GM21576 (cell line): ENCODE results near the gene BFAR.
"Not testable (repeated sequence)": the region's sequence is repeated elsewhere in the genome, so short reads cannot be mapped to it uniquely, and the experiment has no call there.

Experiments used
- ATAC-seq: cut with Tn5 transposase; IDR thresholded peaks from one replicate; pipeline ENCODE4 v1.9.1; 2021; ENCODE audit warnings: mild to moderate bottlenecking, moderate library complexity; ENCODE audit not compliant: unreplicated experiment

The BFAR gene

GRCh38 chr16:14632693-14633569 lies at the start of gene BFAR:
TSS of gene BFAR (plus strand) at chr16:14632951. CDS start at chr16:14644347, 11,396 bp downstream.
- ATAC-seq, result peak; percentile 67

DNA sequence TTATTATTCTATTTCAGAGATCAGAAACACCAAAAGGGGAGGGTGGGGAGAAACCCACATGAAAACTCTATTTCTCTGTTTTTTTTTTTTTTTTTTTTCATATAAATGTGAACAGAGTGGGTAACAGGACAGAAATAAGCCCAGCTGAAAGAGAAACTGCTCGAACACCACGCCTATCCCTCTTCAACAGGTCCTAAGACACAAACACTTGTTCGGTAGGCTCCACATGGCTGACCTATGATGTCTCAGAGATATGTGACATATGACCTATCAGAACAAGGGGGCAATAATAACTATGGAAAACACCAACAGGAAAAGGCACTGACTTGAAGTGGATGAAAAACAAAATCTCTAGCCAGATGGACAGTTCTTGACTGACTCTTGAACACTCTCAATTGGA lies 47.5 kb upstream of the BFAR start:
- ATAC-seq, result no peak

DNA sequence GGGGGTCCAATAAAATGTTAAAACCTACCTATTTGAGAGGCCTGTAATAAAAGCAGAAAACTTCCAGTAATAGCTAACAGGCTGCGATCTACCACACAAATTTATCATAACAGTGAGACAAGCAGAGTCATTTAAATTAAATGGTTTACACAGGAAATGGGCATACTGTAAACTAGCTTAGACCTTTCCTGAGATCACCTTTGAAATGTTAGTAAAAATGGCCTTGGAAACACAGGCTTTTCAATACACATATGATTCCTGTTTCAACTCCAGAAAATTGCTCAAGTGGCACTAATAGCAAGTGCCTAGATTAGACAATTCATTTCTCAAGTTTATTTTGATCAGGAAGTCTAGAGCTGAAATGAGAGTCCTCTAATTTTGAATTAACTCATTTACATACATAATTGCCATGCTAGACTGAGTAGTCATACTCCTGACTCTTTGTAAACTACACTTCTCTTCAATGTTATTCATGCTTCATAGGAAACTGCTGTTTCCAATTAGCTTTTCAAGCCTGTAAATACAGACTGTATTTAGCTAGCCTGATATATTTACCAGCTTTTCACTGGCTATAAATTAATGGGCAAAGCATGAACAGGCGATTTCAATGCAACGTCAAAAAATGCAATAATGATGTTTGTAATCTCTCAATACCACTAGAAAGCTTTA lies 46.0 kb upstream of the BFAR start:
- no peak for ATAC-seq

DNA sequence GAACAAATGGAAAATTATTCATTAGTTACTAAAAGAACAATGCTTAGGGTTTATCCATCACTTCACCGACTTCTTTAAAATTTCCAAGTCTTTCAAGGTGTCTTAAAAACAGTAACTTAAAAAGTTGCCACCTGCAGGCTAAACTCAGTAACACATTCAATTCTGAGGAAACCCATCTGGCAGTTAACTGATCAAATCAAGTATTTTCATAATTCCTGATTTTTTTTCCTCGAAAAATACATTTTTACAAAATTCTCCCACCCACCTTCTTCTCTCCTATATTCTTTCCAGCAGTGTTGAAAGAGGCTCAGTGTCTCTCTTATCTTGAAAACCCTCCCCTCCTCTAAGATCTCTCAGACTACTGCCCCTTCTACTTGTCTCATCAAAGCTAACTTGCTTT lies 32.6 kb upstream of the BFAR start:
- no peak for ATAC-seq

GRCh38 chr16:14602443-14602963 lies 30.2 kb upstream of the BFAR start:
- ATAC-seq, result no peak

- ATAC-seq, result peak; percentile 36
These were observed 26.6 kb upstream of the BFAR start for GRCh38 chr16:14606102-14606501.

- peak; percentile 57 for ATAC-seq
These were observed 24.6 kb upstream of the BFAR start for GRCh38 chr16:14608111-14608566.

GRCh38 chr16:14608604-14609003 lies 24.1 kb upstream of the BFAR start:
- no peak for ATAC-seq

- no peak for ATAC-seq
These were observed 23.0 kb upstream of the BFAR start for GRCh38 chr16:14609716-14610115.

DNA sequence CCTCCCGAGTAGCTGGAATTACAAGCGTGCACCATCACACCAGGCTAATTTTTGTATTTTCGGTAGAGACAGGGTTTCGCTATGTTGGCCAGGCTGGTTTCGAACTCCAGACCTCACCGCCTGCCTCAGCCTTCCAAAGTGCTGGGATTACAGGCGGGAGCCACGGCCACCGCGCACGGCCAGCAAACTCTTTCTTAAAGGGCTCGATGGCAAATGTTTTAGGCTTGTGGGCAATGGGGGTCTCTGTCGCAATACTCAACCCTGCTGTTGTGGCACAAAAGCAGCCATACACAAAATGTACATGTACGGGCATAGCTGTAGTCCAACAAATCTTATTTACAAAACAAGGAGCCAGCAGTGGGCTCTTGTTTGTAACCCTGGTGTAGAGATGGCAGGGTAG lies 21.1 kb upstream of the BFAR start:
- ATAC-seq, result no peak

- ATAC-seq, result no peak
These were observed 18.8 kb upstream of the BFAR start for GRCh38 chr16:14613991-14614390.

DNA sequence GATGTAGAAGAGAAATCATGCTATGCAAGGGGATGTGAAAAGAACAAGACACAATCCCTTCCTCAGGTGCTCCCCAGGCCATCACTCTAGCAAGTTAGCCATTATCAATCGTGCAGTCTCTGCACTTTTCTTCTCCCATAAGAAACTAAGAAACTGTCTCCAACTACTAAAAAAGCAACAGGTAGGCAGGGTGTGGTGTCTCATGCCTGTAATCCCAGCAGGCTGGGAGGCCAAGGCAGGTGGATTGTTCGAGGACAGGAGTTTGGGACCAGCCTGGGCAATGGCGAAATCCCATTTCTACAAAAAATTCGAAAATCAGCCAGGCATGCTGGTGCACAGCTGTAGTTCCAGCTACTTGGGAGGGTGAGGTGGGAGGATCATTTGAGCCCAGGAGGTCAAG lies 16.5 kb upstream of the BFAR start:
- no peak for ATAC-seq

DNA sequence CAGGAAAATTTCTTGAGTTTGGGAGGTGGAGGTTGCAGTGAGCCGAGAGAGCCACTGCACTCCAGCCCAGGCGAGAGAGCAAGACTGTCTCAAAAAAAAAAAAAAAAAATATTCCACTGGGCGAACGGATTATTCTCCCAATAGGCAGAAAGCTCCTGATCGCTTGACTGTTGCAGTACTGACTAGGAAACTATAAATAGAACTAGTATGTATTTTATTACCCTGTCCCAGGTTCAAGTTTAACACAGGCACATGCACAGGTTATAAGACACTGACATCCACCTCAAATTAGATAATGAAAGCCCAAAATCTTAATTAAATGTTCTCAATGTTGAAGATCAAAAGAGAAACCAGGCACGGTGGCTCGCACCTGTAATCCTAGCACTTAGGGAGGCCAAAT lies 14.2 kb upstream of the BFAR start:
- ATAC-seq, result no peak

GRCh38 chr16:14627078-14627477 lies 5.7 kb upstream of the BFAR start:
- ATAC-seq, result no peak

GRCh38 chr16:14628806-14629611 lies 3.7 kb upstream of the BFAR start:
- no peak for ATAC-seq

GRCh38 chr16:14629612-14629918 lies 3.2 kb upstream of the BFAR start:
- ATAC-seq, result no peak

DNA sequence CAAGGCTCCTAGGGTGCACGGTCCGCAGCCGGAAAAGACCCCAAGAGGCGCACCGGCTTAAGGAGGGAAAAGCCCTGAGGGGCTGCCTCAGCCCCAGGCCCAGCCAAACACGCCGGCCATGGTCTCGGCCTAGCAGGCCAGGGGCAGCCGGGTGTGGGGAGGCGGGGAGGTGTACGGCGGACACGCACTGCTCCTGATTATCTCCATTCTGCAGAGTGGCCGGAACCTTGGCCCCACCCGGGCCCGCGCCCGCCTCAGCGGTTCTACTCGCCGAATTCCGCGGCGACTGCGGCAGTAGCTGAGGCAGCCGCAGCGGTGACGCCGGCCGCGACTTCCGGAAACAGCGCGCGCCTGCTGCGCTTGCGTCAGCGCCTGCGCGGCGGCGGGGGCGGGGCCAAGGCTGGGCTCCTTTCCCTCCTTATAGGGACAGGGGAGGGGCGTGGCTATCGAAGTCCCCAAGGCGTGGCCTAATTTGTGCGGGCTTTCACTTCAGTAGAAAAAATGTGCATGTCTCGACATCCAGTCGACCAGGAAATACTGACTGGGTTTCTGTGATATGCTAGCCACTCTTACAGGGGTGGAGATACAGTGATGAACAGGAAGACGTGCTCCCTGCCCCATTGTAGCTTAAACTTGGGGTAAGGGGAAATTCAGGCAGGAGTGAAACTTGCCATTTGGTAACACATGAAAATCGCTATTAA lies 2.7 kb upstream of the BFAR start, which contains the start of gene PARN:
TSS of gene PARN (minus strand) at position 342 of the 701 bp plus-strand sequence. CDS start at position 207, 135 bp downstream.
- ATAC-seq, result peak; percentile 39

DNA sequence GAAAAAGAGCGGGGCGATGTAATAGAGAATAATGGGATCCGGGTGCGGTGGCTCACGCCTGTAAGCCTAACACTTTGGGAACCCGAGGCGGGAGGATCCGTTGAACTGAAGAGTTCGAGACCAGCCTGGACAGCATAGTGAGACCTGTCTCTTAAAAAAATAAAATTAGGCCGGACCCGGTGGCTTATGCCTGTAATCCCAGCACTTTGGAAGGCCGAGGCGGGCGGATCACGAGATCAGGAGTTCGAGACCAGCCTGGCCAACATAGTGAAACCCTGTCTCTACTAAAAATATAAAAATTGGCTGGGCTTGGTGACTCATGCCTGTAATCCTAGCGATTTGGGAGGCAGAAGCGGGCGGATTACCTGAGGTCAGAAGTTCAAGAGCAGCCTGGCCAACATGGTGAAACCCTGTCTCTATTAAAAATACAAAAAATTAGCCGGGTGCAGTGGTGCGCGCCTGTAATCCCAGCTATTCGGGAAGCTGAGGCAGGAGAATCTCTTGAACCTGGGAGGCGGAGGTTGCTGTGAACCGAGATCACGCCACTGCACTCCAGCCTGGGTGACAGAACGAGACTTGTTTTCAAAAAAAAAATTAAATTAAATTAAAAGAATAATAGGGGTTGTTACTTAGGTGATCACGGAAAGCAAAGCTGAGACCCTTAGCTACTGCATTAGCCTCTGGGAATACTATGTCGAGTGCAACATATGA lies 2.0 kb upstream of the BFAR start:
- ATAC-seq, result not testable (repeated sequence)

DNA sequence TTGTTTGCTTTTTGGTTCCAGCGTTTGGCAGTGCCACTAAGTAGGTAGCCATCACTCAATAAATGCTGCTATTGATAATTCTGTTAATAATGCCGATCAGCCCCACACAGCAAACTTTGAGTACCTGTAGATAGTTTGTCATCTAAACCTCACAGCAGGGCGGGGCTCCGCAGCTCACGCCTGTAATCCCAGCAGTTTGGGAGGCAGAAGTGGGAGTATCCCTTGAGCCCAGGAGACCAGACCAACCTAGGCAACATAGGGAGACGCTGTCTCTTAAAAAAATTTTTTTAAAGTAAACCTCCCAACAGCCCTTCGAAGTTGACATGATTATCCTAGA lies 1.6 kb downstream of the BFAR start:
- ATAC-seq, result no peak
